Measurements from ENCODE around the gene KIAA0753. TPM values are rescaled to one million over a fixed set of nuclear protein-coding genes. Genes with fewer than 3 reads are reported as not detected.

The KIAA0753 gene
- total RNA-seq, 6 experiments from 2014 or later: 3.7 to 6.5 (median 4.9) TPM

- no peak for TF ChIP-seq CTCF (IDR thresholded peaks at IDR 0.05)
- peak; percentile 8 for TF ChIP-seq POLR2A (IDR thresholded peaks at IDR 0.05)
- peak; percentile 30 to 53 (median 47) for ATAC-seq
- DNase-seq: no peak
- Histone ChIP-seq H3K36me3 (peaks cover 0 to 19% (median 4%) of the 10 kb centered on the region in 4 donors), H3K4me3 (peak overlapping the region; percentile 85 to 98 (median 93)), H3K27me3 (no peaks in the 10 kb centered on the region), H3K27ac (peak overlapping the region; percentile 68 to 92 (median 84)), H3K4me1 (peaks cover 0 to 29% (median 9%) of the 10 kb centered on the region in 4 donors), H3K9me3 (no peaks in the 10 kb centered on the region)
- intact Hi-C loops (cut with DNase I): no loop called here
- WGBS (ENCODE audit: insufficient coverage, low coverage, low lambda C conversion rate, missing lambda C conversion rate): 2% methylated on average over 18 of the region's 20 CpGs
Measured at GRCh38 chr17:6641247-6641863, 844 bp upstream of the KIAA0753 start.

GRCh38 chr17:6639586-6640535 lies 650 bp downstream of the KIAA0753 start:
- Histone ChIP-seq H3K9me3 (no peaks in the 10 kb centered on the region), H3K4me1 (peaks cover 0 to 29% (median 9%) of the 10 kb centered on the region in 4 donors), H3K27ac (peak overlapping the region in 2 of 3 donors; percentile 84 to 92), H3K4me3 (peak overlapping the region; percentile 85 to 98 (median 93)), H3K27me3 (no peaks in the 10 kb centered on the region), H3K36me3 (peaks cover 0 to 13% (median 4%) of the 10 kb centered on the region in 4 donors)
- DNase-seq: peak; percentile 49 to 64 (median 55)
- ATAC-seq: peak; percentile 25 to 50 (median 40)
- TF ChIP-seq CTCF (IDR thresholded peaks at IDR 0.05) (no peak), POLR2A (IDR thresholded peaks at IDR 0.05) (no peak)
- intact Hi-C loops (cut with DNase I): loop anchor here (5.0 to 10.0 kb wide), 3 partner anchors 65 to 168 kb away; no protein-coding TSS in a partner anchor
- WGBS (ENCODE audit: insufficient coverage, low coverage, low lambda C conversion rate, missing lambda C conversion rate): 0% methylated on average over 35 of the region's 67 CpGs

- DNase-seq (no peak), ATAC-seq (no peak)
- no peak for TF ChIP-seq CTCF (IDR thresholded peaks at IDR 0.05)
- TF ChIP-seq POLR2A (IDR thresholded peaks at IDR 0.05): no peak
- Histone ChIP-seq H3K4me3 (peak overlapping the region; percentile 85 to 98 (median 93)), H3K4me1 (peaks cover 0 to 29% (median 9%) of the 10 kb centered on the region in 4 donors), H3K36me3 (peaks cover 0 to 8% (median 4%) of the 10 kb centered on the region in 4 donors), H3K27me3 (no peaks in the 10 kb centered on the region), H3K27ac (no peak overlapping the region), H3K9me3 (no peaks in the 10 kb centered on the region)
- WGBS (ENCODE audit: insufficient coverage, low coverage, low lambda C conversion rate, missing lambda C conversion rate): 28% methylated on average over 6 of the region's 15 CpGs
- intact Hi-C loops (cut with DNase I): loop anchor here (5.0 to 10.0 kb wide), 3 partner anchors 64 to 167 kb away; no protein-coding TSS in a partner anchor
Measured at GRCh38 chr17:6639014-6639585, 1.4 kb downstream of the KIAA0753 start.
